HEK293 (cell line): Measurements from ENCODE around the gene ERCC3.
A peak's percentile ranks its signal among the peaks of the same experiment; 100 is the strongest.
"Not testable (repeated sequence)": the region's sequence is repeated elsewhere in the genome, so short reads cannot be mapped to it uniquely, and the experiment has no call there.

ENCODE experiments used
- CTCF ChIA-PET: fragments of 350-600 bp; formaldehyde crosslinking; extraction: SDS; loops from one replicate; lab custom pipeline; 2021; ENCODE audit warnings: antibody characterized with exemption; lab: Yijun Ruan, JAX
- POLR2A ChIA-PET: fragments of 300-600 bp; formaldehyde crosslinking; extraction: SDS; loops from one replicate; lab custom pipeline; 2020; ENCODE audit warnings: antibody characterized with exemption, inconsistent platforms; lab: Yijun Ruan, JAX
- H3K27ac ChIP-seq: fragments of 200-500 bp; sonication (Bioruptor generic); 2 replicates; pipeline ENCODE4 v1.5.1; 2014; ENCODE audit warnings: low read depth, low read length, control low read depth, inconsistent platforms; ENCODE audit errors: extremely low read depth
- H3K36me3 ChIP-seq, 2 experiments: fragments of 200-500 bp in 1 of 2; sonication (Bioruptor generic) in 1 of 2; 1 replicate in 1 of 2; 2 replicates in 1 of 2; pipeline ENCODE4 v1.5.1; 2014 to 2017; ENCODE audit warnings: inconsistent platforms in 2 of 2, low read length in 2 of 2; ENCODE audit not compliant: control insufficient read depth in 2 of 2, insufficient read depth in 1 of 2
- H3K4me1 ChIP-seq: fragments of 200-500 bp; sonication (Bioruptor generic); 2 replicates; pipeline ENCODE4 v1.5.1; 2014; ENCODE audit warnings: mild to moderate bottlenecking, low read length, inconsistent platforms; ENCODE audit not compliant: control insufficient read depth, insufficient read depth
- H3K4me3 ChIP-seq: 2 replicates; pipeline ENCODE4 v1.5.1; 2011; ENCODE audit warnings: low read depth, mild to moderate bottlenecking, control low read depth, low read length, moderate library complexity
- H3K9me3 ChIP-seq: fragments of 200-500 bp; sonication (Bioruptor generic); 2 replicates; pipeline ENCODE4 v1.5.1; 2014; ENCODE audit warnings: low read depth, low read length, inconsistent platforms; ENCODE audit not compliant: control insufficient read depth, insufficient read depth
- PATZ1 ChIP-seq: fragments of 450-650 bp; formaldehyde crosslinking; IDR thresholded peaks from 2 replicates; pipeline ENCODE4 v1.5.1; 2016; ENCODE audit warnings: missing biosample characterization, missing genetic modification characterization
- SALL2 ChIP-seq: fragments of 450-650 bp; formaldehyde crosslinking; IDR thresholded peaks from 2 replicates; pipeline ENCODE4 v1.5.0; 2017; ENCODE audit warnings: missing biosample characterization, mild to moderate bottlenecking, missing genetic modification characterization, borderline replicate concordance
- SCRT2 ChIP-seq: fragments of 450-650 bp; formaldehyde crosslinking; IDR thresholded peaks from 2 replicates; pipeline ENCODE4 v1.5.1; 2016; ENCODE audit warnings: missing biosample characterization, missing genetic modification characterization
- SETDB1 ChIP-seq: IDR thresholded peaks from one replicate; pipeline ENCODE4 v1.6.1; 2017; ENCODE audit warnings: mild to moderate bottlenecking, low read length, moderate library complexity, mixed read lengths; ENCODE audit not compliant: insufficient read length
- SP2 ChIP-seq: fragments of 450-650 bp; formaldehyde crosslinking; IDR thresholded peaks from 2 replicates; pipeline ENCODE4 v1.5.1; 2016; ENCODE audit warnings: missing biosample characterization, missing genetic modification characterization
- ZBTB20 ChIP-seq: fragments of 450-650 bp; formaldehyde crosslinking; IDR thresholded peaks from 2 replicates; pipeline ENCODE4 v1.5.1; 2016; ENCODE audit warnings: missing biosample characterization, missing genetic modification characterization
- ZNF138 ChIP-seq: fragments of 450-650 bp; formaldehyde crosslinking; IDR thresholded peaks from 2 replicates; pipeline ENCODE4 v1.5.1; 2016; ENCODE audit warnings: missing biosample characterization, missing genetic modification characterization, borderline replicate concordance
- ZNF148 ChIP-seq: fragments of 450-650 bp; formaldehyde crosslinking; IDR thresholded peaks from 2 replicates; pipeline ENCODE4 v1.5.0; 2017; ENCODE audit warnings: missing biosample characterization, missing genetic modification characterization, borderline replicate concordance
- ZNF211 ChIP-seq: fragments of 450-650 bp; formaldehyde crosslinking; IDR thresholded peaks from 2 replicates; pipeline ENCODE4 v1.5.1; 2016; ENCODE audit warnings: low read depth, missing biosample characterization, missing genetic modification characterization
- ZNF248 ChIP-seq: fragments of 450-650 bp; formaldehyde crosslinking; IDR thresholded peaks from 2 replicates; pipeline ENCODE4 v1.5.1; 2017; ENCODE audit warnings: missing biosample characterization, missing genetic modification characterization
- ZNF510 ChIP-seq: fragments of 450-650 bp; formaldehyde crosslinking; IDR thresholded peaks from 2 replicates; pipeline ENCODE4 v1.5.1; 2018; ENCODE audit warnings: mild to moderate bottlenecking, missing genetic modification characterization, missing biosample characterization; ENCODE audit not compliant: insufficient replicate concordance
- ZNF521 ChIP-seq: fragments of 450-650 bp; formaldehyde crosslinking; IDR thresholded peaks from 2 replicates; pipeline ENCODE4 v1.5.1; 2017; ENCODE audit warnings: missing biosample characterization, mild to moderate bottlenecking, missing genetic modification characterization
- ZNF548 ChIP-seq: fragments of 450-650 bp; formaldehyde crosslinking; IDR thresholded peaks from 2 replicates; pipeline ENCODE4 v1.5.1; 2016; ENCODE audit warnings: missing biosample characterization, missing genetic modification characterization
- ZNF670 ChIP-seq: fragments of 450-650 bp; formaldehyde crosslinking; IDR thresholded peaks from 2 replicates; pipeline ENCODE4 v1.5.1; 2016; ENCODE audit warnings: missing biosample characterization, missing genetic modification characterization, low read depth
- ZNF707 ChIP-seq: fragments of 450-650 bp; formaldehyde crosslinking; IDR thresholded peaks from 2 replicates; pipeline ENCODE4 v1.5.1; 2016; ENCODE audit warnings: missing biosample characterization, missing genetic modification characterization
- TF ChIP-seq, protein P1 (sequence below): fragments of 450-650 bp; formaldehyde crosslinking; optimal IDR thresholded peaks from 2 replicates; pipeline ENCODE3; 2016; ENCODE audit warnings: missing biosample characterization, mild to moderate bottlenecking, missing genetic modification characterization

Gene ERCC3

GRCh38 chr2:127217470-127218325 is 76.2 kb downstream of the ERCC3 start:
- no peaks in the 10 kb centered on the region for H3K36me3 ChIP-seq
- no peaks in the 10 kb centered on the region; the same call in 1 of the 2 replicates for H3K4me1 ChIP-seq
- ChIA-PET POLR2A (interaction anchor here (0.5 kb wide), 1 partner anchor 16 kb away, joined by 4 read pairs; no protein-coding TSS in a partner anchor), CTCF (interaction anchor here (0.6 to 1.2 kb wide), 4 partner anchors 8 to 150 kb away, joined by 3 to 6 read pairs (median 4); no protein-coding TSS in a partner anchor)
- no peaks in the 10 kb centered on the region for H3K9me3 ChIP-seq
- no peak overlapping the region for H3K27ac ChIP-seq
- TF ChIP-seq ZNF248, result no peak
- 0 out of 2 replicates have a peak, but pooled peaks have one; percentile 25 for TF ChIP-seq SCRT2 (tag by site-specific recombination)
- H3K4me3 ChIP-seq, result no peak overlapping the region

DNA sequence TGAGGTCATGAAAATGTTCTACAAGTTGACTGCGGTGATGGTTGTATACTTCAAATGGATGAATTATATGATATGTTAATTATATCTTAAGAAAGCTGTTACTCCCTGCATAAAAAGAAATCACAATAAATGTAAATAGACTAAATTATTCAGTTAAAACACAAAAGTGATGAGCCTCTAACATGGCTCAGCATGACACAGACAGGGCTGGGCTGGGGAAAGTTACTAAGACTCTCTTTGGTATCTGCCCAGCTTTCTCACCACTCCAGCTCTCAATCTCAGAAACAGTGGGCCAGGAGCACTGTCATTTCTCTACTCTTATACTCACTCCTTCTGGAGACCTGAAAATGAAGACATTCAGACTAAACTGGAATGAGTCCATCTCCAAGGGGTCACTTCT is 77.4 kb downstream of the ERCC3 start:
- POLR2A ChIA-PET, result no interaction called here
- Histone ChIP-seq H3K4me1 (no peaks in the 10 kb centered on the region; the same call in 1 of the 2 replicates), H3K9me3 (no peaks in the 10 kb centered on the region), H3K27ac (no peak overlapping the region)
- TF ChIP-seq SETDB1, result peak; percentile 47
- TF ChIP-seq, protein P1, sequence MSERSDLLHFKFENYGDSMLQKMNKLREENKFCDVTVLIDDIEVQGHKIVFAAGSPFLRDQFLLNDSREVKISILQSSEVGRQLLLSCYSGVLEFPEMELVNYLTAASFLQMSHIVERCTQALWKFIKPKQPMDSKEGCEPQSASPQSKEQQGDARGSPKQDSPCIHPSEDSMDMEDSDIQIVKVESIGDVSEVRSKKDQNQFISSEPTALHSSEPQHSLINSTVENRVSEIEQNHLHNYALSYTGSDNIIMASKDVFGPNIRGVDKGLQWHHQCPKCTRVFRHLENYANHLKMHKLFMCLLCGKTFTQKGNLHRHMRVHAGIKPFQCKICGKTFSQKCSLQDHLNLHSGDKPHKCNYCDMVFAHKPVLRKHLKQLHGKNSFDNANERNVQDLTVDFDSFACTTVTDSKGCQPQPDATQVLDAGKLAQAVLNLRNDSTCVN (tag by site-specific recombination), result no peak
- TF ChIP-seq, all 188 proteins: peak for 1
- no peaks in the 10 kb centered on the region for H3K36me3 ChIP-seq
- no peak overlapping the region for H3K4me3 ChIP-seq
- CTCF ChIA-PET, result interaction anchor here (0.7 to 1.2 kb wide), 3 partner anchors 20 to 149 kb away, joined by 3 to 4 read pairs (median 3); no protein-coding TSS in a partner anchor

- no peak overlapping the region for H3K4me3 ChIP-seq
- no peaks in the 10 kb centered on the region; the same call in 1 of the 2 replicates for H3K4me1 ChIP-seq
- no peaks in the 10 kb centered on the region for H3K36me3 ChIP-seq
- H3K9me3 ChIP-seq, result no peaks in the 10 kb centered on the region
- CTCF ChIA-PET, result interaction anchor here (0.7 kb wide), 1 partner anchor 19 kb away, joined by 3 read pairs; no protein-coding TSS in a partner anchor
- no peak overlapping the region for H3K27ac ChIP-seq
- POLR2A ChIA-PET, result no interaction called here
- no peak for TF ChIP-seq ZNF211
- no peak for TF ChIP-seq ZNF670 (tag by site-specific recombination)
- no peak for TF ChIP-seq ZBTB20 (tag by site-specific recombination)
- no peak for TF ChIP-seq ZNF521 (tag by site-specific recombination)
- TF ChIP-seq ZNF510 (tag by site-specific recombination), result no peak
- no peak for TF ChIP-seq SP2 (tag by site-specific recombination)
- no peak for TF ChIP-seq ZNF138
- no peak for TF ChIP-seq ZNF548 (tag by site-specific recombination)
- no peak for TF ChIP-seq SALL2 (tag by site-specific recombination)
- no peak for TF ChIP-seq ZNF707 (tag by site-specific recombination)
- no peak for TF ChIP-seq PATZ1 (tag by site-specific recombination)
- no peak for TF ChIP-seq ZNF148 (tag by site-specific recombination)
Measured at GRCh38 chr2:127216095-127216494, 77.8 kb downstream of the ERCC3 start.

DNA sequence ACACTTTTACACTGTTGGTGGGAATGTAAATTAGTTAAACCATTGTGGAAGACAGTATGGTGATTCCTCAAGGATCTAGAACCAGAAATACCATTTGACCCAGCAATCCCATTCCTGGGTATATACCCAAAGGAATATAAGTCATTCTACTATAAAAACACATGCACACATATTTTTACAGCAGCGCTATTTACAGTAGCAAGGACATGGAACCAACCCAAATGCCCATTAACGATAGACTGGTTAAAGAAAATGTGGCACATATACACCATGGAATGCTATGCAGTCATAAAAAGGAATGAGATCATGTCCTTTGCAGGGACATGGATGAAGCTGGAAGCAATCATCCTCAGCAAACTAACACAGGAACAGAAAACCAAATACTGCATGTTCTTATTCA is 79.7 kb downstream of the ERCC3 start:
- H3K4me1 ChIP-seq, CTCF ChIA-PET, POLR2A ChIA-PET: not testable (repeated sequence)

More for the DNA sequence above, 79.7 kb downstream of the ERCC3 start:
- not testable (repeated sequence) for H3K4me3 ChIP-seq, H3K9me3 ChIP-seq, H3K27ac ChIP-seq, H3K36me3 ChIP-seq
